ENCODE measurements around the gene NOXO1.

The NOXO1 gene

GRCh38 chr16:1938316-1938715 lies 43.0 kb downstream of the NOXO1 start:
- DNase-seq: no peak

- DNase-seq: no peak
These were observed 44.3 kb downstream of the NOXO1 start for GRCh38 chr16:1936945-1937479.

GRCh38 chr16:1933097-1933661 lies 48.1 kb downstream of the NOXO1 start:
- DNase-seq: no peak

- DNase-seq: no peak
These were observed 48.9 kb downstream of the NOXO1 start for GRCh38 chr16:1932050-1933028.

GRCh38 chr16:1930338-1930720 lies 50.9 kb downstream of the NOXO1 start:
- no peak for DNase-seq

- peak; percentile 93 for DNase-seq
These were observed 51.5 kb downstream of the NOXO1 start for GRCh38 chr16:1929578-1930337.

- DNase-seq: peak; percentile 42
These were observed 52.2 kb downstream of the NOXO1 start for GRCh38 chr16:1929105-1929504.

All from stimulated activated CD4-positive, alpha-beta T cell treated with anti-CD3 and anti-CD28 coated beads, Interleukin-15, amount 100 ng/mL, for 24 hours (primary cell).